GM12878 (cell line): ENCODE measurements around the gene GUCA2A. TPM values are rescaled to one million over a fixed set of nuclear protein-coding genes. Genes with fewer than 3 reads are reported as not detected.

Experiments used
- ATF7 ChIP-seq: fragments of 450-650 bp; IDR thresholded peaks from 2 replicates; pipeline ENCODE4 v1.6.1; 2016; ENCODE audit warnings: low read depth, mild to moderate bottlenecking
- CBX5 ChIP-seq: sonication (generic); IDR thresholded peaks from 2 replicates; pipeline ENCODE4 v1.6.1; 2016; ENCODE audit warnings: low read depth, moderate library complexity, mild to moderate bottlenecking, inconsistent platforms
- EZH2 ChIP-seq: IDR thresholded peaks from 2 replicates; pipeline ENCODE4 v1.6.1; 2012; ENCODE audit warnings: low read depth, mild to moderate bottlenecking, control low read depth, inconsistent platforms, low read length, borderline replicate concordance; ENCODE audit not compliant: control insufficient read depth
- NR2C2 ChIP-seq: IDR thresholded peaks from 2 replicates; pipeline ENCODE4 v1.6.1; 2011; ENCODE audit warnings: borderline replicate concordance, low read depth; ENCODE audit not compliant: control insufficient read depth, insufficient read length
- NR2F1 ChIP-seq: fragments of 450-650 bp; conservative IDR thresholded peaks from 2 replicates; pipeline ENCODE4 v1.6.1; 2017; ENCODE audit warnings: mild to moderate bottlenecking
- POU2F2 ChIP-seq: IDR thresholded peaks from 3 replicates; pipeline ENCODE4 v1.6.1; 2011; ENCODE audit warnings: low read depth, mild to moderate bottlenecking, low read length, borderline replicate concordance
- RAD51 ChIP-seq: fragments of 450-650 bp; IDR thresholded peaks from 2 replicates; pipeline ENCODE4 v1.6.1; 2016; ENCODE audit warnings: moderate library complexity, mild to moderate bottlenecking, inconsistent platforms
- RELA ChIP-seq: fragments of 450-650 bp; IDR thresholded peaks from 2 replicates; pipeline ENCODE4 v1.8.0; 2014; ENCODE audit warnings: borderline replicate concordance; ENCODE audit not compliant: partially characterized antibody
- SMAD1 ChIP-seq: fragments of 450-650 bp; IDR thresholded peaks from 2 replicates; pipeline ENCODE4 v1.6.1; 2018; ENCODE audit warnings: mild to moderate bottlenecking, low read depth; ENCODE audit not compliant: partially characterized antibody
- SP1 ChIP-seq: IDR thresholded peaks from one replicate; pipeline ENCODE4 v1.6.1; 2011; ENCODE audit warnings: low read depth, low read length
- ZSCAN29 ChIP-seq: fragments of 450-650 bp; IDR thresholded peaks from 2 replicates; pipeline ENCODE4 v1.6.1; 2017; ENCODE audit warnings: mild to moderate bottlenecking, moderate library complexity
- polyA plus RNA-seq, 11 experiments: library from polyadenylated mRNA; depleted of rRNA in 4 of 11; unstranded in 6 of 11; stranded (reverse) in 5 of 11; fragments of >200 nt; fragmentation: Nextera tagmentation in 4 of 11; fragmentation: Illumina TruSeq in 1 of 11; extraction: Ambion mirVana in 4 of 11; extraction: Trizol in 1 of 11; gene quantifications; 1 replicate in 1 of 11; 2 replicates in 10 of 11; pipeline versions ENCODE4 v1.2.1 to v1.2.3, GENCODE V29; 2011 to 2016; ENCODE audit warnings: inconsistent platforms in 2 of 11, missing spikeins in 2 of 11, low read depth in 1 of 11
- total RNA-seq, 4 experiments: library from RNA; depleted of rRNA in 3 of 4; stranded (reverse); fragments of >200 nt in 3 of 4; fragmentation: Illumina TruSeq in 1 of 4; extraction: Trizol in 1 of 4; gene quantifications; 2 replicates each; pipeline versions ENCODE4 v1.2.1 to v1.2.3, GENCODE V29; 2013 to 2021
- TF ChIP-seq, protein P1 (sequence below): fragments of 450-650 bp; IDR thresholded peaks from 2 replicates; pipeline ENCODE4 v1.6.1; 2017; ENCODE audit warnings: mild to moderate bottlenecking, moderate library complexity

GUCA2A gene
- total and polyA plus RNA-seq, 10 of the 15 experiments (the other 5 are each of a cell fraction or from before 2014, with no cell fraction given): not detected

DNA sequence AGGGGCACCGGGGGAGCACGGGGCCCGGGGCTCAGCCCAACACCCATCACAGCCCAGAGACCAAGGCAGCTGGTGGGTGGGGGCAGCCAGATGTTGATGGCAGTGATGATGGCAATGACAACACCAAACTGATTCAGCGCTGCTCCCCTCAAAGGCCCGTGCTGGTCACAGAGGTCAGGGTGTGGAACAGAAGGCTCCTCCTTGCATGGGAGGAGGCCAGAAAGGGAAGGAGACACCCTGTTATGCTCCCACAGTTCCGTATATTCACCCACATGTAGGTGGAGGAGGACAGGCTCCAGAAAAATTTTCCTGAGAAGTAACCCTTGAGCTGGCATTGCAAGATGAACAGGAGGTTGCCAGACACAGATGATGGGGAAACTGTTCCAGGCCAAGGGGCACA, 10.9 kb downstream of the GUCA2A start (continued):
- TF ChIP-seq ATF7 (no peak), ZSCAN29 (no peak), SMAD1 (no peak), RELA (no peak), NR2C2 (no peak), RAD51 (no peak), SP1 (no peak), NR2F1 (no peak), CBX5 (no peak), POU2F2 (no peak), EZH2 (no peak)
- TF ChIP-seq, protein P1, sequence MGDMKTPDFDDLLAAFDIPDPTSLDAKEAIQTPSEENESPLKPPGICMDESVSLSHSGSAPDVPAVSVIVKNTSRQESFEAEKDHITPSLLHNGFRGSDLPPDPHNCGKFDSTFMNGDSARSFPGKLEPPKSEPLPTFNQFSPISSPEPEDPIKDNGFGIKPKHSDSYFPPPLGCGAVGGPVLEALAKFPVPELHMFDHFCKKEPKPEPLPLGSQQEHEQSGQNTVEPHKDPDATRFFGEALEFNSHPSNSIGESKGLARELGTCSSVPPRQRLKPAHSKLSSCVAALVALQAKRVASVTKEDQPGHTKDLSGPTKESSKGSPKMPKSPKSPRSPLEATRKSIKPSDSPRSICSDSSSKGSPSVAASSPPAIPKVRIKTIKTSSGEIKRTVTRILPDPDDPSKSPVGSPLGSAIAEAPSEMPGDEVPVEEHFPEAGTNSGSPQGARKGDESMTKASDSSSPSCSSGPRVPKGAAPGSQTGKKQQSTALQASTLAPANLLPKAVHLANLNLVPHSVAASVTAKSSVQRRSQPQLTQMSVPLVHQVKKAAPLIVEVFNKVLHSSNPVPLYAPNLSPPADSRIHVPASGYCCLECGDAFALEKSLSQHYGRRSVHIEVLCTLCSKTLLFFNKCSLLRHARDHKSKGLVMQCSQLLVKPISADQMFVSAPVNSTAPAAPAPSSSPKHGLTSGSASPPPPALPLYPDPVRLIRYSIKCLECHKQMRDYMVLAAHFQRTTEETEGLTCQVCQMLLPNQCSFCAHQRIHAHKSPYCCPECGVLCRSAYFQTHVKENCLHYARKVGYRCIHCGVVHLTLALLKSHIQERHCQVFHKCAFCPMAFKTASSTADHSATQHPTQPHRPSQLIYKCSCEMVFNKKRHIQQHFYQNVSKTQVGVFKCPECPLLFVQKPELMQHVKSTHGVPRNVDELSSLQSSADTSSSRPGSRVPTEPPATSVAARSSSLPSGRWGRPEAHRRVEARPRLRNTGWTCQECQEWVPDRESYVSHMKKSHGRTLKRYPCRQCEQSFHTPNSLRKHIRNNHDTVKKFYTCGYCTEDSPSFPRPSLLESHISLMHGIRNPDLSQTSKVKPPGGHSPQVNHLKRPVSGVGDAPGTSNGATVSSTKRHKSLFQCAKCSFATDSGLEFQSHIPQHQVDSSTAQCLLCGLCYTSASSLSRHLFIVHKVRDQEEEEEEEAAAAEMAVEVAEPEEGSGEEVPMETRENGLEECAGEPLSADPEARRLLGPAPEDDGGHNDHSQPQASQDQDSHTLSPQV: no peak
